ENCODE results near the gene MED12L.

DNA sequence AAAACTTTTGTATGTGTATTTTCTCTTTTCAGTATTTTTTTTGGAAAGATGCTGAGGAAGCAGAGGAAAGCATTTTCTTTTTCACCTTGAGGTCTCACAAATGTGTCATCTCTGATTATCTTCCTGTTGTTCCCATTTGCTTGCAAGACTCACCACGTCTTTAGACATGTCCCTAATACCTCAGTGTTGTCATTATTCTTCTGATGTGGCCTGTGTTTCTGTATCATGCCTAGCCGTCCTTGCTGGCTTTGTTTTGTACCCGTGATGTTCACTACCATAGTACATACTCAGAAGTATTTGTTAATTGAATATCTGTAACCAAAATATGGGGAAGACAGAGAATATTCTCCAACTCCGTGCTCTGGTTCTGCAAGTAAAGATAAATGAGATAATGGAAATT lies 197.9 kb downstream of the MED12L start:
- no peak for TF ChIP-seq EZH2 (IDR thresholded peaks at IDR 0.05; ENCODE audit: low read length, missing control alignments)
- TF ChIP-seq, protein P1, sequence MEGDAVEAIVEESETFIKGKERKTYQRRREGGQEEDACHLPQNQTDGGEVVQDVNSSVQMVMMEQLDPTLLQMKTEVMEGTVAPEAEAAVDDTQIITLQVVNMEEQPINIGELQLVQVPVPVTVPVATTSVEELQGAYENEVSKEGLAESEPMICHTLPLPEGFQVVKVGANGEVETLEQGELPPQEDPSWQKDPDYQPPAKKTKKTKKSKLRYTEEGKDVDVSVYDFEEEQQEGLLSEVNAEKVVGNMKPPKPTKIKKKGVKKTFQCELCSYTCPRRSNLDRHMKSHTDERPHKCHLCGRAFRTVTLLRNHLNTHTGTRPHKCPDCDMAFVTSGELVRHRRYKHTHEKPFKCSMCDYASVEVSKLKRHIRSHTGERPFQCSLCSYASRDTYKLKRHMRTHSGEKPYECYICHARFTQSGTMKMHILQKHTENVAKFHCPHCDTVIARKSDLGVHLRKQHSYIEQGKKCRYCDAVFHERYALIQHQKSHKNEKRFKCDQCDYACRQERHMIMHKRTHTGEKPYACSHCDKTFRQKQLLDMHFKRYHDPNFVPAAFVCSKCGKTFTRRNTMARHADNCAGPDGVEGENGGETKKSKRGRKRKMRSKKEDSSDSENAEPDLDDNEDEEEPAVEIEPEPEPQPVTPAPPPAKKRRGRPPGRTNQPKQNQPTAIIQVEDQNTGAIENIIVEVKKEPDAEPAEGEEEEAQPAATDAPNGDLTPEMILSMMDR (conservative IDR thresholded peaks at IDR 0.05 in 1 of 2, IDR thresholded peaks at IDR 0.05 in 1 of 2; ENCODE audit: low read depth in 1 of 2, low read length in 2 of 2), result no peak

All from fibroblast of lung (primary cell).